OCI-LY1 (cell line): ENCODE measurements around the gene IDH3A.

Source experiments
- H2AFZ ChIP-seq: fragments of 200-600 bp; sonication (generic), shearing (Covaris generic); 2 replicates; pipeline ENCODE4 v1.6.0; 2014; ENCODE audit warnings: antibody characterized with exemption, mild to moderate bottlenecking, low read length
- H3F3A ChIP-seq: fragments of 200-600 bp; sonication (generic), shearing (Covaris generic); 2 replicates; pipeline ENCODE4 v1.6.0; 2014; ENCODE audit warnings: mild to moderate bottlenecking, antibody characterized with exemption, low read length, moderate library complexity; ENCODE audit not compliant: insufficient read depth
- H3K27ac ChIP-seq: fragments of 200-600 bp; sonication (generic); 2 replicates; pipeline ENCODE4 v1.5.1; 2014; ENCODE audit warnings: low read length, mixed run types, mild to moderate bottlenecking, low read depth; ENCODE audit not compliant: poor library complexity, severe bottlenecking
- H3K27me3 ChIP-seq: fragments of 200-600 bp; sonication (generic); 2 replicates; pipeline ENCODE4 v1.6.0; 2014; ENCODE audit warnings: antibody characterized with exemption, mild to moderate bottlenecking, low read length, moderate library complexity; ENCODE audit not compliant: insufficient read depth
- H3K36me3 ChIP-seq: fragments of 200-600 bp; sonication (generic); 2 replicates; pipeline ENCODE4 v1.6.1; 2014; ENCODE audit warnings: mild to moderate bottlenecking, antibody characterized with exemption, low read length, moderate library complexity, mixed read lengths; ENCODE audit not compliant: insufficient read depth
- H3K4me1 ChIP-seq: fragments of 200-600 bp; sonication (generic); 2 replicates; pipeline ENCODE4 v1.5.1; 2014; ENCODE audit warnings: mild to moderate bottlenecking, low read length, moderate library complexity; ENCODE audit not compliant: insufficient read depth, severe bottlenecking
- H3K4me2 ChIP-seq: fragments of 200-600 bp; sonication (generic), shearing (Covaris generic); 2 replicates; pipeline ENCODE4 v1.6.1; 2014; ENCODE audit warnings: low read length
- H3K4me3 ChIP-seq: fragments of 200-600 bp; sonication (generic); 2 replicates; pipeline ENCODE4 v1.5.1; 2014; ENCODE audit warnings: low read length, low read depth, mild to moderate bottlenecking, mixed read lengths; ENCODE audit not compliant: poor library complexity, severe bottlenecking
- H3K79me2 ChIP-seq: fragments of 200-600 bp; shearing (Covaris generic); 2 replicates; pipeline ENCODE4 v1.6.1; 2016; ENCODE audit warnings: mixed run types, low read length, mixed read lengths; ENCODE audit not compliant: insufficient read depth
- H3K9ac ChIP-seq: fragments of 200-600 bp; sonication (generic), shearing (Covaris generic); 2 replicates; pipeline ENCODE4 v1.6.1; 2014; ENCODE audit warnings: mild to moderate bottlenecking, low read length, mixed read lengths
- H3K9me2 ChIP-seq: fragments of 200-600 bp; sonication (generic), shearing (Covaris generic); 2 replicates; pipeline ENCODE4 v1.6.1; 2014; ENCODE audit warnings: low read depth, mild to moderate bottlenecking, low read length, mixed read lengths
- H3K9me3 ChIP-seq: fragments of 200-600 bp; shearing (Covaris generic); 2 replicates; pipeline ENCODE4 v1.6.1; 2014; ENCODE audit warnings: low read length, mixed read lengths
- H4K20me1 ChIP-seq: fragments of 200-600 bp; sonication (generic), shearing (Covaris generic); 2 replicates; pipeline ENCODE4 v1.6.0; 2016; ENCODE audit warnings: mild to moderate bottlenecking, low read length; ENCODE audit not compliant: insufficient read depth
- CTCF ChIP-seq: fragments of 200-600 bp; sonication (generic), shearing (Covaris generic); IDR thresholded peaks from 2 replicates; pipeline ENCODE4 v1.5.1; 2017; ENCODE audit warnings: mild to moderate bottlenecking, antibody characterized with exemption, low read length, moderate library complexity, mixed read lengths
- EZH2 ChIP-seq: fragments of 200-600 bp; sonication (generic), shearing (Covaris generic); IDR thresholded peaks from 2 replicates; pipeline ENCODE4 v1.8.0; 2017; ENCODE audit warnings: borderline replicate concordance, mixed run types, mild to moderate bottlenecking, antibody characterized with exemption, low read length, moderate library complexity, mixed read lengths

Gene IDH3A

GRCh38 chr15:78179906-78180305, 30.7 kb downstream of the IDH3A start:
- Histone ChIP-seq H3K27me3 (no peaks in the 10 kb centered on the region; the same call in 1 of the 2 replicates), H3K36me3 (no peaks in the 10 kb centered on the region), H3K4me3 (no peak overlapping the region), H3K4me2 (no peak overlapping the region), H3K9ac (no peak overlapping the region), H3F3A (no peaks in the 10 kb centered on the region), H3K9me3 (no peaks in the 10 kb centered on the region), H4K20me1 (no peaks in the 10 kb centered on the region), H3K9me2 (no peaks in the 10 kb centered on the region), H3K27ac (no peak overlapping the region), H3K79me2 (no peaks in the 10 kb centered on the region), H2AFZ (no peak overlapping the region), H3K4me1 (no peaks in the 10 kb centered on the region)
- no peak for TF ChIP-seq CTCF
- no peak for TF ChIP-seq EZH2

- no peak overlapping the region for H2AFZ ChIP-seq
- H3K9ac ChIP-seq, result no peak overlapping the region
- no peaks in the 10 kb centered on the region for H3K79me2 ChIP-seq
- H3K4me2 ChIP-seq, result no peak overlapping the region
- H3K9me2 ChIP-seq, result no peaks in the 10 kb centered on the region
- H3F3A ChIP-seq, result no peaks in the 10 kb centered on the region
- H3K36me3 ChIP-seq, result no peaks in the 10 kb centered on the region
- no peaks in the 10 kb centered on the region for H3K4me1 ChIP-seq
- H3K4me3 ChIP-seq, result no peak overlapping the region
- H3K9me3 ChIP-seq, result no peaks in the 10 kb centered on the region
- no peaks in the 10 kb centered on the region for H4K20me1 ChIP-seq
- TF ChIP-seq CTCF (no peak), EZH2 (no peak)
- H3K27me3 ChIP-seq, result no peaks in the 10 kb centered on the region
- no peak overlapping the region for H3K27ac ChIP-seq
Measured at GRCh38 chr15:78182336-78182700, 33.2 kb downstream of the IDH3A start.

GRCh38 chr15:78182821-78183220, 33.7 kb downstream of the IDH3A start:
- Histone ChIP-seq H3K27me3 (no peaks in the 10 kb centered on the region), H3K27ac (no peak overlapping the region), H4K20me1 (no peaks in the 10 kb centered on the region), H3K9me3 (no peaks in the 10 kb centered on the region), H3K36me3 (no peaks in the 10 kb centered on the region), H3K9me2 (no peaks in the 10 kb centered on the region), H3K4me3 (no peak overlapping the region), H3K4me1 (no peaks in the 10 kb centered on the region), H3K4me2 (no peak overlapping the region), H3K9ac (no peak overlapping the region), H3K79me2 (no peaks in the 10 kb centered on the region), H2AFZ (no peak overlapping the region), H3F3A (no peaks in the 10 kb centered on the region)
- TF ChIP-seq CTCF, result no peak
- TF ChIP-seq EZH2, result no peak
